Trophoblast cell (in vitro differentiated cells and primary cell): ENCODE data around the gene SUSD1.

Experiments used
- DNase-seq, 2 donors: peaks; one replicate each; pipeline ENCODE4 v3.0.0-alpha.2; 2016
- H2AFZ ChIP-seq: 2 replicates; pipeline ENCODE4 v1.6.1; 2013; ENCODE audit warnings: low read length, moderate library complexity, mild to moderate bottlenecking; ENCODE audit not compliant: insufficient read depth, poor library complexity
- H2AK5ac ChIP-seq: 2 replicates; pipeline ENCODE4 v1.6.1; 2013; ENCODE audit warnings: mild to moderate bottlenecking, low read length
- H2BK120ac ChIP-seq: 2 replicates; pipeline ENCODE4 v1.6.1; 2013; ENCODE audit warnings: low read length, mild to moderate bottlenecking, moderate library complexity; ENCODE audit not compliant: insufficient read depth, poor library complexity
- H2BK12ac ChIP-seq: 2 replicates; pipeline ENCODE4 v1.6.1; 2013; ENCODE audit warnings: mild to moderate bottlenecking, low read length, moderate library complexity
- H2BK5ac ChIP-seq: 2 replicates; pipeline ENCODE4 v1.6.1; 2013; ENCODE audit warnings: low read length, low read depth, moderate library complexity, mild to moderate bottlenecking; ENCODE audit not compliant: poor library complexity
- H3K14ac ChIP-seq: 2 replicates; pipeline ENCODE4 v1.6.1; 2013; ENCODE audit warnings: mild to moderate bottlenecking, low read length
- H3K18ac ChIP-seq: 2 replicates; pipeline ENCODE4 v1.6.1; 2013; ENCODE audit warnings: mild to moderate bottlenecking, low read length
- H3K23ac ChIP-seq: 2 replicates; pipeline ENCODE4 v1.6.1; 2013; ENCODE audit warnings: low read length
- H3K27ac ChIP-seq: 2 replicates; pipeline ENCODE4 v1.5.1; 2013; ENCODE audit warnings: low read depth, mild to moderate bottlenecking, inconsistent platforms, low read length, moderate library complexity
- H3K27me3 ChIP-seq: 2 replicates; pipeline ENCODE4 v1.6.1; 2013; ENCODE audit warnings: inconsistent platforms, mild to moderate bottlenecking, low read length, moderate library complexity; ENCODE audit not compliant: insufficient read depth
- H3K36me3 ChIP-seq, 2 experiments: 1 replicate in 1 of 2; 2 replicates in 1 of 2; pipeline ENCODE4 v1.6.1; 2013; ENCODE audit warnings: low read length in 2 of 2, mild to moderate bottlenecking in 2 of 2, moderate library complexity in 1 of 2; ENCODE audit not compliant: insufficient read depth in 2 of 2, control insufficient read depth in 1 of 2
- H3K4ac ChIP-seq: 2 replicates; pipeline ENCODE4 v1.6.1; 2013; ENCODE audit warnings: low read depth, mild to moderate bottlenecking, low read length, moderate library complexity
- H3K4me1 ChIP-seq, 2 experiments: 1 replicate in 1 of 2; 2 replicates in 1 of 2; pipeline ENCODE4 v1.6.1; 2013; ENCODE audit warnings: low read length in 2 of 2, mild to moderate bottlenecking in 2 of 2, moderate library complexity in 1 of 2; ENCODE audit not compliant: insufficient read depth in 2 of 2, control insufficient read depth in 1 of 2
- H3K4me2 ChIP-seq: 2 replicates; pipeline ENCODE4 v1.6.1; 2013; ENCODE audit warnings: inconsistent platforms, mild to moderate bottlenecking, low read length, moderate library complexity
- H3K4me3 ChIP-seq: 2 replicates; pipeline ENCODE4 v1.5.1; 2013; ENCODE audit warnings: mild to moderate bottlenecking, low read depth, low read length, inconsistent platforms
- H3K79me1 ChIP-seq: one replicate; pipeline ENCODE4 v1.6.1; 2013; ENCODE audit warnings: low read length
- H3K79me2 ChIP-seq: 2 replicates; pipeline ENCODE4 v1.6.1; 2013; ENCODE audit warnings: low read length, mild to moderate bottlenecking; ENCODE audit not compliant: control insufficient read depth, insufficient read depth, poor library complexity
- H3K9ac ChIP-seq: 2 replicates; pipeline ENCODE4 v1.6.1; 2013; ENCODE audit warnings: mild to moderate bottlenecking, low read length
- H3K9me3 ChIP-seq: 2 replicates; pipeline ENCODE4 v1.6.1; 2013; ENCODE audit warnings: low read depth, mild to moderate bottlenecking, control low read depth, inconsistent platforms, low read length; ENCODE audit not compliant: insufficient read depth
- H4K12ac ChIP-seq: 2 replicates; pipeline ENCODE4 v1.6.1; 2013; ENCODE audit warnings: low read depth, mild to moderate bottlenecking, low read length, moderate library complexity
- H4K8ac ChIP-seq: 2 replicates; pipeline ENCODE4 v1.6.1; 2013; ENCODE audit warnings: low read depth, mild to moderate bottlenecking, low read length, moderate library complexity
- H4K91ac ChIP-seq: one replicate; pipeline ENCODE4 v1.6.1; 2013; ENCODE audit warnings: low read depth, mild to moderate bottlenecking, low read length, moderate library complexity
- WGBS: extraction: QIAGEN DNeasy Blood & Tissue Kit; methylation state at CpG from one replicate; pipeline ENCODE4 v1.1.7; 2013; ENCODE audit warnings: missing lambda C conversion rate; ENCODE audit not compliant: insufficient read length, insufficient coverage; ENCODE audit errors: extremely low coverage; 5-methylcytosine and 5-hydroxymethylcytosine counted together

SUSD1 gene

GRCh38 chr9:112033237-112034215 is 141.6 kb downstream of the SUSD1 start:
- no peaks in the 10 kb centered on the region for H3K27me3 ChIP-seq
- H2AFZ ChIP-seq: no peak overlapping the region
- no peak overlapping the region for H3K4me2 ChIP-seq
- H3K36me3 ChIP-seq: peaks cover 0 to 2% of the 10 kb centered on the region in 2 experiments
- no peak overlapping the region for H3K14ac ChIP-seq
- no peak overlapping the region for H3K4me3 ChIP-seq
- no peak overlapping the region for H3K9ac ChIP-seq
- H4K8ac ChIP-seq: no peak overlapping the region
- no peak overlapping the region for H4K12ac ChIP-seq
- no peaks in the 10 kb centered on the region for H3K79me2 ChIP-seq
- H3K79me1 ChIP-seq: peaks cover 6% of the 10 kb centered on the region
- no peak overlapping the region for H3K18ac ChIP-seq
- H2BK120ac ChIP-seq: no peak overlapping the region
- no peaks in the 10 kb centered on the region for H3K9me3 ChIP-seq
- no peak overlapping the region for H2AK5ac ChIP-seq
- no peak for DNase-seq
- no peak overlapping the region for H4K91ac ChIP-seq
- no peak overlapping the region for H2BK5ac ChIP-seq
- no peak overlapping the region for H3K27ac ChIP-seq
- no peak overlapping the region for H3K4ac ChIP-seq
- H2BK12ac ChIP-seq: no peak overlapping the region
- no CpG with 5 or more reads among the region's 9 CpGs for WGBS
- H3K4me1 ChIP-seq: peaks cover 12 to 18% of the 10 kb centered on the region in 2 experiments
- H3K23ac ChIP-seq: no peak overlapping the region

DNA sequence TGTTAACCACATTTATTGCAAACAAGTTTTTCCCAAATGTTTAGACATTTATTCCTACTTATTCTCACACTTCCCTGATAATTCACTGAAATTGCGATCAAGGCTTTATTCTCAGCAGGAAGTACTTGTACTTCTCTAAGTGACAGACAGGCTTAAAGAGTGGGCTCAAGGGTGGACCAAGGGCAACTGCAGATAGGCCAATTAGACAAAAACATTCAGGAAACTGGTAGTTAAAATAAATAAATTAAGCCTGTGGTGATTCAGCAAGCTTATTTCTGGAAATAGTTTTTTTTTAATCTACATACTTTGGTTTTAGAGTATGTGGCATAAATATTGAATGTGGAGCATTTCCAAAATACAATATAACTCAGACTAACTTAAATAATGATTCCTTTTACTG is 142.4 kb downstream of the SUSD1 start:
- DNase-seq: no peak
- Histone ChIP-seq H4K91ac (no peak overlapping the region), H3K36me3 (peaks cover 0 to 3% of the 10 kb centered on the region in 2 experiments), H4K8ac (no peak overlapping the region), H3K4ac (no peak overlapping the region), H3K23ac (no peak overlapping the region), H3K4me1 (peaks cover 12 to 18% of the 10 kb centered on the region in 2 experiments), H3K9ac (no peak overlapping the region), H2AFZ (no peak overlapping the region), H3K18ac (no peak overlapping the region), H2AK5ac (no peak overlapping the region), H2BK12ac (no peak overlapping the region), H3K27me3 (no peaks in the 10 kb centered on the region), H3K4me2 (no peak overlapping the region), H2BK5ac (no peak overlapping the region), H3K27ac (no peak overlapping the region), H2BK120ac (no peak overlapping the region), H3K14ac (no peak overlapping the region), H3K4me3 (no peak overlapping the region), H3K79me1 (peaks cover 6% of the 10 kb centered on the region), H4K12ac (no peak overlapping the region), H3K79me2 (no peaks in the 10 kb centered on the region), H3K9me3 (no peaks in the 10 kb centered on the region)
- no CpG with 5 or more reads among the region's 1 CpG for WGBS

- Histone ChIP-seq H4K8ac (no peak overlapping the region), H3K9me3 (no peaks in the 10 kb centered on the region), H2BK120ac (no peak overlapping the region), H3K79me2 (no peaks in the 10 kb centered on the region), H3K27me3 (no peaks in the 10 kb centered on the region), H3K79me1 (peaks cover 6% of the 10 kb centered on the region), H3K4me1 (peaks cover 12 to 18% of the 10 kb centered on the region in 2 experiments), H3K18ac (no peak overlapping the region), H2BK12ac (no peak overlapping the region), H3K23ac (no peak overlapping the region), H4K12ac (no peak overlapping the region), H3K4me3 (no peak overlapping the region), H2AFZ (no peak overlapping the region), H4K91ac (no peak overlapping the region), H3K14ac (no peak overlapping the region), H3K4me2 (no peak overlapping the region), H3K27ac (no peak overlapping the region), H3K9ac (no peak overlapping the region), H3K36me3 (peaks cover 0 to 3% of the 10 kb centered on the region in 2 experiments), H3K4ac (no peak overlapping the region), H2AK5ac (no peak overlapping the region), H2BK5ac (no peak overlapping the region)
- DNase-seq: no peak
- WGBS: no CpG with 5 or more reads among the region's 2 CpGs
Observed at GRCh38 chr9:112032009-112032408, 143.1 kb downstream of the SUSD1 start.

- WGBS: no CpG with 5 or more reads among the region's 3 CpGs
- H4K8ac ChIP-seq: no peak overlapping the region
- H3K27me3 ChIP-seq: no peaks in the 10 kb centered on the region
- H3K4me3 ChIP-seq: no peak overlapping the region
- H2BK5ac ChIP-seq: no peak overlapping the region
- no peaks in the 10 kb centered on the region for H3K79me2 ChIP-seq
- peaks cover 6% of the 10 kb centered on the region for H3K79me1 ChIP-seq
- no peak overlapping the region for H3K18ac ChIP-seq
- no peak overlapping the region for H3K4me2 ChIP-seq
- no peak overlapping the region for H2BK120ac ChIP-seq
- no peak overlapping the region for H3K27ac ChIP-seq
- H3K4me1 ChIP-seq: peaks cover 12 to 16% of the 10 kb centered on the region in 2 experiments
- no peak overlapping the region for H3K23ac ChIP-seq
- H3K4ac ChIP-seq: no peak overlapping the region
- no peak overlapping the region for H3K9ac ChIP-seq
- H2AFZ ChIP-seq: no peak overlapping the region
- no peak overlapping the region for H3K14ac ChIP-seq
- H4K12ac ChIP-seq: no peak overlapping the region
- no peak overlapping the region for H4K91ac ChIP-seq
- H2AK5ac ChIP-seq: no peak overlapping the region
- no peaks in the 10 kb centered on the region for H3K9me3 ChIP-seq
- H3K36me3 ChIP-seq: peaks cover 0 to 3% of the 10 kb centered on the region in 2 experiments
- DNase-seq: no peak
- no peak overlapping the region for H2BK12ac ChIP-seq
Observed at GRCh38 chr9:112031400-112031799, 143.7 kb downstream of the SUSD1 start.
